Measurements from ENCODE around the gene MAML2.

The MAML2 gene

DNA sequence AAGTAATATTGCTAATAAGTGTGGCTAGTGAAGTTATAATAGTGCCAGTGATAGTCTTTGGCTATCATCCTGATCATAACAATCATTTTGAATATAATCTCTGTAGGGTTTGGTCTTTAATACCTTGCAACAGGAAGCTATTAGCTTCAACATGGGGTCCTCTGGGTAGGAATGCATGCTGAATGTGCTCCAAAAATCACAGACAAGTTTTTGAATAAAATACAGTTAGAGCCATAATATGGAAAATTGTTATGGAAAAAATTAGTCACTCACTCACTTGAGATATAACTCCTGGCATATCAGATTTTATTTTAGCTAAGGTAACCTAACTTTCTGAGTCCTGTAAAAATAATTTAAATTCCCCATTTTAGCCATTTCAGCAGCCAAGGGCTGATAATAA is 323.7 kb downstream of the MAML2 start:
- TF ChIP-seq, protein P1, sequence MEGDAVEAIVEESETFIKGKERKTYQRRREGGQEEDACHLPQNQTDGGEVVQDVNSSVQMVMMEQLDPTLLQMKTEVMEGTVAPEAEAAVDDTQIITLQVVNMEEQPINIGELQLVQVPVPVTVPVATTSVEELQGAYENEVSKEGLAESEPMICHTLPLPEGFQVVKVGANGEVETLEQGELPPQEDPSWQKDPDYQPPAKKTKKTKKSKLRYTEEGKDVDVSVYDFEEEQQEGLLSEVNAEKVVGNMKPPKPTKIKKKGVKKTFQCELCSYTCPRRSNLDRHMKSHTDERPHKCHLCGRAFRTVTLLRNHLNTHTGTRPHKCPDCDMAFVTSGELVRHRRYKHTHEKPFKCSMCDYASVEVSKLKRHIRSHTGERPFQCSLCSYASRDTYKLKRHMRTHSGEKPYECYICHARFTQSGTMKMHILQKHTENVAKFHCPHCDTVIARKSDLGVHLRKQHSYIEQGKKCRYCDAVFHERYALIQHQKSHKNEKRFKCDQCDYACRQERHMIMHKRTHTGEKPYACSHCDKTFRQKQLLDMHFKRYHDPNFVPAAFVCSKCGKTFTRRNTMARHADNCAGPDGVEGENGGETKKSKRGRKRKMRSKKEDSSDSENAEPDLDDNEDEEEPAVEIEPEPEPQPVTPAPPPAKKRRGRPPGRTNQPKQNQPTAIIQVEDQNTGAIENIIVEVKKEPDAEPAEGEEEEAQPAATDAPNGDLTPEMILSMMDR (conservative IDR thresholded peaks at IDR 0.05): no peak
- H3K27ac ChIP-seq: no peak overlapping the region

DNA sequence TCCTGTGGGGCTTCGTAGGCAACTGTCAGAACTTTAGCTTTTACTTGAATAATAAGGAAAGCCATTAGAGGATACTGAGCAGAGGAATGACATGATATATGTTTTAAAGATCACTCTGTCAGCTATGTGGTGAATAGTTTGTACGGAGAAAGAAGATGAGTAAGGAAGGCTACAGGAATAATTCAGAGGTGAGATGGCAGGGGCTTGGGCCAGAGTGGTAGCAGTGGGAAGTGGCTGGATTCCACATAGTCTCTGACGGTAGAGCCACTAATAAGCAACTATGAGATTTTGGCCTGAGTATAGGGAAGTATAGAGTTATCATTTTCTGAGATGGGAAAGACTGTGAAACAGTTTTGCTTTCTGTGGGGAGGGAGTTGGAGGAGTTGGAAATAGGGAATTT is 325.1 kb downstream of the MAML2 start:
- TF ChIP-seq, protein P1 (conservative IDR thresholded peaks at IDR 0.05): no peak
- H3K27ac ChIP-seq: no peak overlapping the region

DNA sequence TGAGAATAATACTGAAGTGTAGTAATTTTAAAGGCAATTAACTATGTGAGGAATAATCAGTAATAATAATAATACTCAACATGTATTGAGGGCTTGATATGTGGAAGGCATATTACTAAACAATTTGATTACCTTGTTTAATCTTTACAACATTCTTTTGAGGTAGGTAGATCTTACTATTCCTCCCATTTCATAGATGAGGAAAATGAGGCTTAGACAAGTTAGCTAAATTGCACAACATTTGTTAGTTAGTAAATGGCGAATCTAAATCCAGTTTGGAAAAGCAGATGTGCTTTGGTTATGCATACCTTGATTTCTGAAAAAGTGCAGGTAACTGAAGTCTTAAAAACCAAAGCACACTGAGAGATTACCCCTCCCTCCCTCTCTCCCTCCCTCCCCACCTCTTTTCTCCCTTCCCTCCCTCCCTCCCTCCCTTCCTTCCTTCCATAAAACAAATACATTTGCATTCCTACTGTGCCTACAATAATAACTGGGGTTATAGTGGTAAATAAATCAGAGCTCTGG is 326.0 kb downstream of the MAML2 start:
- TF ChIP-seq, protein P1 (conservative IDR thresholded peaks at IDR 0.05): no peak

DNA sequence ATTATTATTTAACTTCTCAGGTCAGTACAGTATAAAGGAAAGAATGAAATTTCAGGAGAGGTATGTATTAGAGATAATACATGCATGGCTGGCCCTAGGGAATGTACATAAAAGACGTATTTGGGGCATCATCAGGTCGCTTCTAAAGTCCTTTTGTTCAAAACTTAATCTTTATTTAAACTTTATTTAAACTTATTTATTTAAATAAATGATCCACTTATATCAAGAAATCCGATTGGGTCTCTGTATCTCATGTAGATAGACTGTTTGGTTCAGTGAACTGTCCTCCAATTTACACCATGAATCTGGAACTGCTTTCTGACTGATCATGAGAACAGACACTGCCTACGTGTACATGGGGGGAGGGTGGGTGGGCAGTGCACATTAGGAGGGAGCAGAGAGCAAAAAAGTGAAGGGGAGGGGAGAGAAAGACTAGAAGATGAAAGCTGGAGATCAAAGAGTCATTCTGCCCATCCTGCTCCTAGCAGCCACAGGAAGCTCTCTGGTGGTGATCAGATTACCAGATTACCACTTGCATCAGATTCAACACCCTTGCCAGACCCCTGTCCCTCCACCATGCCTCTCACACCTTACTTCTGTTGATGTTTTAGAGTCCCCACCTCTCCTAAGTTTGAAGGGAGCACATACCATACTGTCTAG is 327.0 kb downstream of the MAML2 start:
- TF ChIP-seq, protein P1 (conservative IDR thresholded peaks at IDR 0.05): no peak
- no peak overlapping the region for H3K27ac ChIP-seq

More for the DNA sequence above, 326.0 kb downstream of the MAML2 start:
- no peak overlapping the region for H3K27ac ChIP-seq

DNA sequence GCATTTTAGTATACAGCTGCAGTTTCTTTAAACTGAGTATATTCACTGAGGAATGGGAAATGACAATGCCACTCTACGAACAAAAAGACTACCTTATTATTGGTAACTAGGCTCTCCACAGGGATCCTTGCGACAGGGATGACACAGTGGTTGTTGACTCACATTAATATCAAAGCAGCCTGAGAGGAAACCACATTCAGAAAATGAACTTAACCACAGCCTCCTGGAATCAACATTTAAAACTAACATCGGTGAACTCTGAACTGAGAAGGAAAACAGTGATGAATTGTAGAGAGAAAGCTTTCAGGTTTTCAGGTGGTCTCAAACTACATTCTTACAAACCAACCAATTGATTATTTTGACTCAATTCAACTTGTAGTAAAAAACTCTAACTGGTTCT is 328.8 kb downstream of the MAML2 start:
- TF ChIP-seq, protein P1 (conservative IDR thresholded peaks at IDR 0.05): no peak
- no peak overlapping the region for H3K27ac ChIP-seq

DNA sequence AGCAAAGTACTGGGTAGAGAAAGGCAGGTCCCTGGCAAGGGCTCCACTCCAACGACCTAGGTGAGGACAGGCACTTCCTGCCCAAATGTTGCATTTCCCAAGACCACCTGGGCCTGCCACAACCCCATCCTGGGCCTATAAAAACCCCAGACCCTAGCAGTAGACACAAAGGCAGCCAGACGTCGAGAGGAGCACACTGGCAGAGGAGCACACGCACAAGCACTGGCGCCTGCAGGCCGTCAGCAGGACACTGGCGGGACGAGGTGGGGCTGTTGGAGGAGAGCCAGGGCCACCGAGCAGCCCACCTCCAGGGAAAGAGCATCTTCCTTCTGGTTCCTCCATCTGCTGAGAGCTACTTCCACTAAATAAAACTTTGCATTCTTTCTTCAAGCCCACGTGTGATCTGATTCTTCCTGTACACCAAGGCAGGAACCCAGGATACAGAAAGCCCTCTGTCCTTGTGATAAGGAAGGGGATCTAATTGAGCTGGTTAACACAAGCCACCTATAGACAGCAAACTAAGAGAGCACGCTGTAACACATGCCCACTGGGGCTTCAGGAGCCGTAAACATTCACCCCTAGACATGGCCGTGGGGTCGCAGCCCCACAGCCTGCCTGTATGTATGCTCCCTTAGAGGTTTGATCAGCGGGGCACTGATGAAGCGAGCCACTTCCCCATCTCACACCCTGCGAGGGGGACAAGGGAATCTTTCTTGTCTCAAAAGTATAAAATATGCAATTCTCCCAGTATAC is 329.4 kb downstream of the MAML2 start:
- no peak overlapping the region for H3K27ac ChIP-seq
- TF ChIP-seq, protein P1 (conservative IDR thresholded peaks at IDR 0.05): no peak

DNA sequence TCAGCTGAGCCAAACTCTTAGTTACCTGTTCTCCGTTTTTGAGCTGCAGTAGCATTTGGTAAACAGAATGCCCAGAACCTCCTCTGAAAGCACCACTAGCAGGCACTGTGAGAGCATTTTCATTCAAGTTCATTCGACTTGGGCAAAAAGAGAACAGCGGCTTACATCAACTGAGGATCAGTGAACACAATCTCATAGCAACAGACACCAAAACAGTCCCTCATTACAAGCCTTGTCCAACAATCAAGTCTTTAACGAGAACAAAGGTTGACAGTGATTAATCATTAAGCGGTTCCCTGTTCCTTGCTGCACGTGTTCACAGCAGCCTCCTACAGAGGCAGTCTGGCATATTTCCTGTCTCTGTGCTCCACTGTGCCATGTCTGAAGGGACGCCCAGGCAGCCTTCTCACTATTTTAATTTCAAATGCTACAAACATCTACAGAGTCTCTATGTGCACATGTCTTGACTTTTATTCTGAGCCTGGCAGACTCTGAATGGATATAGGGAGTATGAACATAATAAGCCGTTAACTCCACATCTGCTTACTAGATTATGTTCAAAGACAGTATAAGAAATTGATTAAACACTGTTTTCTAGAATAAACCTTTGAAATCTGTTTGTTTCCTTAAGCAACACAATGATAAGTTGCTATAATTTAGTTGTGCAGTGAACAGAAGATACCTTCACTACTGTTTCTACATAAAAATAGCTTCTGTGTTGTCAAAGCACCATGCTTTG is 330.7 kb downstream of the MAML2 start:
- TF ChIP-seq, protein P1 (conservative IDR thresholded peaks at IDR 0.05): peak; percentile 86
- H3K27ac ChIP-seq: peak overlapping the region; percentile 58
